Esophagus mucosa (tissue), 1 donor: Measurements from ENCODE around the gene ZNF407. TPM values are rescaled to one million over a fixed set of nuclear protein-coding genes. Genes with fewer than 3 reads are reported as not detected.
A peak's percentile ranks its signal among the peaks of the same experiment; 100 is the strongest.
"Not testable (repeated sequence)": the region's sequence is repeated elsewhere in the genome, so short reads cannot be mapped to it uniquely, and the experiment has no call there.

ENCODE experiments used
- ATAC-seq: fragments of 200-7000 bp; cut with Tn5 transposase; one replicate; pipeline ENCODE4 v1.9.1; 2020
- total RNA-seq: library from RNA; stranded (reverse); gene quantifications from one replicate; pipeline ENCODE4 v1.2.4, GENCODE V29; 2023
- donor health status: DM: yes; HTN: yes; CAD: no.

The ZNF407 gene, protein sequence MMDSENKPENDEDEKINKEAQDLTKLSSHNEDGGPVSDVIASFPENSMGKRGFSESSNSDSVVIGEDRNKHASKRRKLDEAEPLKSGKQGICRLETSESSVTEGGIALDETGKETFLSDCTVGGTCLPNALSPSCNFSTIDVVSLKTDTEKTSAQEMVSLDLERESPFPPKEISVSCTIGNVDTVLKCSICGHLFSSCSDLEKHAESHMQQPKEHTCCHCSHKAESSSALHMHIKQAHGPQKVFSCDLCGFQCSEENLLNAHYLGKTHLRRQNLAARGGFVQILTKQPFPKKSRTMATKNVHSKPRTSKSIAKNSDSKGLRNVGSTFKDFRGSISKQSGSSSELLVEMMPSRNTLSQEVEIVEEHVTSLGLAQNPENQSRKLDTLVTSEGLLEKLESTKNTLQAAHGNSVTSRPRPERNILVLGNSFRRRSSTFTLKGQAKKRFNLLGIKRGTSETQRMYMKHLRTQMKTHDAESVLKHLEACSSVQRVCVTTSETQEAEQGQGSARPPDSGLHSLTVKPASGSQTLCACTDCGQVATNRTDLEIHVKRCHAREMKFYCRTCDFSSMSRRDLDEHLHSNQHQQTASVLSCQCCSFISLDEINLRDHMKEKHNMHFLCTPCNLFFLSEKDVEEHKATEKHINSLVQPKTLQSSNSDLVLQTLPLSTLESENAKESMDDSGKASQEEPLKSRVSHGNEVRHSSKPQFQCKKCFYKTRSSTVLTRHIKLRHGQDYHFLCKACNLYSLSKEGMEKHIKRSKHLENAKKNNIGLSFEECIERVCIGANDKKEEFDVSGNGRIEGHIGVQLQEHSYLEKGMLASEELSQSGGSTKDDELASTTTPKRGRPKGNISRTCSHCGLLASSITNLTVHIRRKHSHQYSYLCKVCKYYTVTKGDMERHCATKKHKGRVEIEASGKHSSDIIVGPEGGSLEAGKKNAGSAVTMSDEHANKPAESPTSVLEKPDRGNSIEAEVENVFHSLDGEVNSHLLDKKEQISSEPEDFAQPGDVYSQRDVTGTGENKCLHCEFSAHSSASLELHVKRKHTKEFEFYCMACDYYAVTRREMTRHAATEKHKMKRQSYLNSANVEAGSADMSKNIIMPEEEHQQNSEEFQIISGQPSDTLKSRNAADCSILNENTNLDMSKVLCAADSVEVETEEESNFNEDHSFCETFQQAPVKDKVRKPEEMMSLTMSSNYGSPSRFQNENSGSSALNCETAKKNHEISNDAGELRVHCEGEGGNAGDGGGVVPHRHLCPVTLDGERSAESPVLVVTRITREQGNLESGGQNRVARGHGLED (N-terminal part only)
- 6.3 TPM for total RNA-seq

DNA sequence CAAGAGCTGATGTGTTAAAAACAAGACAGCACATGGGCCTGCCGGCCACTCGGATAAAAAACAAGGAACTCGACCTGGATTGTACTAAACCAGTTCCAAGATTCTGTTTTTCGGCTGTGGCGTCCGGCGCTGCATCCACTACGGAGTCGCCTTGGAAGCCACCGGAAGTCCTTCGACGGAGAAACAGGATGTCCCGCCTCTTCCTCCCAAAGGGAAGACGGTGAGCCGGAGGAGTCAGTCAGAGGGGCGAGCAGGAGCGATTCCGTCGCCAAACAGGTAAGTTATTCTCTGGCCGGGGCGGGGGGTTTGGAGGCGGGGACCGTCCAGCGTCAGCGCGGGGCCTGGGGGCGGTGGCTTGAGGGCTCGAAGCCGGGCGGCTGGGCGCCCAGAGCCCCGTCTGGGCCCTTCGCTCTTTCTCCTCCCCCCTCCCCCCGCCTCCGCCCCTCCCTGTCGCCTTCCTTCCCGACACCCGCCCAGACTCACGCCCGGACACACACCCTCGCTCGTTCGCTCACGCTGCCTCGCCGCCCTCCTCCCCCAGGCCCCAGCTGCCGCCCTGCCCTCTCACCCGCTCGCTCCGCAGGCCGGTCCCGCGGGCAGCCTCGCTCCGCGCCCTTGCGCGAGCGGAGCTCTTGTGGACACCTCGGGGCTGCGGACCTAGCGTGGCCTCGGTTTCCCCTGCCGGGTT, at the start of gene ZNF407:
Gene ZNF407, plus strand, starts transcription at position 209 of the 688 bp plus-strand sequence. CDS start 33,150 bp downstream, outside the sequence.
- peak; percentile 96 for ATAC-seq

DNA sequence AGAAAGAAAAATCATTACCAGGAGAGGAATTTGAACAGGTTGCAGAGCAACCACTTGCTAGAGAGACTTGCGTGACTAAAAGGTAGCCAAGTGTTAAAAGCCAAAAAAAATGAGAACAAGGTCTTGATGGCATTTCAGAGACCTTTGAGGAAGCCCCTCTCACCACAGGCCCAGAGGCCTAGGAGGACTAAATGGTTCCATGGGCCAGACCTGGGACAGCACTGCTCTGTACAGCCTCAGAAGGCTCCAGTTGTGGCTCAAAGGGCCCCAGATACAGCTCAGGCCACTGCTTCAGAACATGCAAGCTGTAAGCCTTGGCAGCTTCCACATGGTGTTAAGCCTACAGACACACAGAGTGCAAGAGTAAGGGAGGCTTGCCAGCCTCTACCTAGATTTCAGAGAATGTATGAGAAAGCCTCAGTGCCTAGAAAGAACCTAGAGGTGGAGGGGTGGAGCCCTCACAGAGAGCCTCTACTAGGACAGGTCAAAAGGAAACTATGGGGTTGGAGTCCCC, 48.0 kb upstream of the ZNF407 start:
- no peak for ATAC-seq

DNA sequence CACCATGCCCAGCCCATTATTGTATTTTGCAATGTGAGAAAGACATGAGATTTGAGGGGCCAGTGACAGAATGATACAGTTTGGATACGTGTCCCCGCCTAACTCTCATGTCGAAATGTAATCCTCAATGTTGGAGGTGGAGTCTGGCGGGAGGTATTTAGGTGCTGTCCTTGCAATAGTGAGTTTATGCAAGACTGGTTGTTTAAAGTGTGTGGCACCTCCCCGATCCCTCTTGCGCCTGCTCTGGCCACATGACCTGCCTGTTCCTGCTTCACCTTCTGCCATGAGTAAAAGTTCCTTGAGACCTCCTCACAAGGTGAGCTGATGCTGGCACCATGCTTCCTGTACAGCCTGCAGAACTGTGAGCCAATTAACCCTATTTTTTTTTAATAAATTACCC, 46.8 kb upstream of the ZNF407 start:
- ATAC-seq: no peak

DNA sequence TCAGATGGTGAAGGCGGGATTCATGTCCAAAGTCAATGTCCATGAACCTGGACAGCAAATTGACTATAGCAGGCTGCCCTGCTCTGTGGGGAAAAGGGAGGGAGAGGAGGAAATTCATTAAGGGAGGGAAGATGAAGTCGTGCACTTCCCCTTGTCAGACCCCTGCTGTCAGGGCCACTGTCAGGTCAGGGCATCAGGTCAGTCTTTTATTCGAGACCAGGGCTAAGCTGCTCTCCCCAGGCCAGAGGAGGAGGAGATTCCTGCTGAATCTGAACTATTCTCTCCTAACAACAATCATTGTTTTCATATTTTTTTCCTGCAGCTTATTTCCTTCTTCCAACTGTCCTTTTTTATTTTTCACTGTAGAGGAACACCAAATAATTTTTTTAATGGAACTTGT, 46.2 kb upstream of the ZNF407 start:
- no peak for ATAC-seq

DNA sequence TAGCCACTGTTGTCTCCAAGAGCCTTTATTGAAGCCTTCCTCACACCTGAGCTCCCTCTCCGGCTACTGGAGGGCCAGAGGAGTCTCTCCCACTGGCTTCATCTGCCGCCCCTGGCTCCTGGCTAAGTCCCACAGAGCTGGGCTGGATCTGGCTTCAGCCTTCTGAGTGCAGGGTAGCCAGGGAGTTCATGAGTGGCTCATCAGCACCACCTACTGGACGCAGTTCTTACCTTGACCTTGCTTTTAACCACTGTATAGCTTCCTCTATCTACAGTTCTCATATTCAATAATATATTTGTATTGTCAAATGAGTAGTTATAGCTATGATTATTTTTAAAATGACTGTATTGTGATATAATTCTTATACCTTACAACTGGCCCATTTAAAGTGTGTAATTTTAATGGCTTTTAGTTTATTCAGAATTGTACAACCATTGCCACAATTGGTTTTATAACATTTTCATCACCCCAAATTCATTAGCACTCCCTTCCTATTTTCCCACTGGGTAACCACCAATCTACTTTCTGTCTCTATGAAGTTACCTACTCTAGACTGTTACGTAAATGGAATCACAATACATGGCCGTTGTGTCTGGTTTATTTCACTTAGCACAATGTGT, 45.6 kb upstream of the ZNF407 start:
- ATAC-seq: peak; percentile 94

DNA sequence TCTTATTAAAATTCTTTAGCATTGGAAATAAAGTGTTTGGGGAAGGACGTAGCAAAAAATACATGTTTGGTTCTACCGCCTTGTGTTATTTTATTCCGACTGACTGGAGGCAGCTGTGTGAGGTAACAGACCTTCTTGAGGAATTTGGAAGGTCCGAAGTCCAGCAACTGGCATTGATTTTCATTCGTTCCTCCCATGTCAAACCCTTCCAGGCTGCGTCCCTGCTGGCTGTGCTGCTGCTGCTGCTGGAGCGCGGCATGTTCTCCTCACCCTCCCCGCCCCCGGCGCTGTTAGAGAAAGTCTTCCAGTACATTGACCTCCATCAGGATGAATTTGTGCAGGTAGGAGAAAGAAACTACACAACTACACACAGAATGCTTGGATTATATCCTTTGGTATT, 41.5 kb upstream of the ZNF407 start:
- no peak for ATAC-seq

DNA sequence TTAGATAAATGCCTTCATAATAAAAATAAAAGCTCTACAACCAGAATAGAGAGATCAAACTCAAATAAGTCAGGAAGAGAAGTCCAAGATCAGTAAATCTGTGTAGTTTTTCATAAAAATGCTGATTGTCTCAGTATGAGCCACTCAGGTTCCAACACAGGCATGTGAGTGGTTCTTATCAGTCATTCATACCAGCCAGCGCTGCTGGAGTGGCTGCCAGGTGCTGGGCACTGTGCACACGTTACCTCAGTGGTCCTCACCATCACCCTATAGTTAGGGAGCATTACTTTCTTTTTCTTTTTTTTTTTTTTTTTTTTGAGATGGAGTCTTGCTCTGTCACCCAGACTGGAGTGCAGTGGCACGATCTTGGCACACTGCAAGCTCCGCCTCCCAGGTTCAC, 39.6 kb upstream of the ZNF407 start:
- ATAC-seq: no peak

DNA sequence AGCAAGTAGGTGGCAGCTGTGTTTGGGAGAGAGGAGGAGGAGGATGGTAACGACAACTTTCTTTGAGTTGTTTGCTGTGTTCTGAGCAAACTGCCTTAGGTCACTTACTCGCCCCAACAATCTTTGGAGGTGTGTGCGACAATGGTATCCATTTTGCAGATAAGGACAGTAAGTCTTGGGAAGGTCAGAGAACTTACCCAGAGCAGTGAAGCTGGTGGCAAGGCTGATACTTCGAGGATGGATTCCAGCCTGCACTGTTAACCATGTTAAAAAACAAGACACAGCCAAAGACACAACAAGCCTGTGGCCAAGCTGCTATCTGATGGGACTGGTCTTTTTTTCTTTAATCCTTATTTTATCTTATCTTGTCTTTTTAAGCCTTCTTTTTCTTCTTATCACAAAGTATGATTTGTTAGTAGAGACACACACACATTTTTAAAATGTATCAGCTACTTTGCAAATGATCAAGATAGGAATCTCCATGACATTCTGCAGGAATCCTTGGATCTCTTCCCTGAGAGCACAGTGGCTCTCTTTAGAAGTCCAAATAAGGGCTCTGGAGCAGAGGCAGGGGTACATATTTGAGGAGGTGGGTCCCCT, 35.4 kb upstream of the ZNF407 start:
- no peak for ATAC-seq

DNA sequence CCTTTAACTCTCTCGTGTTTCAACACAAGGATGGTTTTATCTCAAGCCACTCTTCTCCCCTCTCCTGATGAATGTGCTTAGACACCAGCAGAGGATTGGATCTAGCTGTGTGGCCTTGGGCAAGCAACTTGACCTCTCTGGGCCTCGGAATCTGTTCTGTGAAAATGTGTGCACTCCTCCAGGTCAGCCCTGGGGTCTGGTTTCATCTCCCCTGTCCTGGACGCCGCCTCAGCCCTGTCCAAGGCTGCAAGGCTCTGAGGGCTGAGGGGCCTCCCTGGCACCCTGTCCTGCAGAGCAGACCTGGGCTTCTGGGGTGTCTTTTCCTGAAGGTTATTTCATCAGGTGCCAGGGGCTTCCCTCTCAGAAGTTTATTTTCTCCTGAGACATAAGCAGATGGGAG, 34.9 kb upstream of the ZNF407 start:
- ATAC-seq: no peak

DNA sequence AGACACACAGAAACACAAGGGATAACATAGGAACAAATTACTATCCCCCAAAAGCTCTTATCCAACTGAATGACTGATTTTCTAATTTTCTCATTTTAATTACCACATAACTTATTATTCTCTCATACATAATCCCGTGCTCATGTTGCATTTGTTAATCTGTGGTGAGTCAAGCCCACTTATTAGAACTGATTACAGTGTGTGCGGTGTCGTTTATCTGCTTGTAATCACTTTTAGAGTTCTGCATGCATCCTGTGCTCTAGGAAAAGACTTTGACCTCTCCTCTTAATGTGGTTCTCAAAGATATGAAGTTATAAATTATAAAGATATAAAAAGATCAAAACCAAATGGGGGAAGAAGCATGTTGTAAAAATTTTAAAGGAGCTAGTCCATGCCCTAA, 33.7 kb upstream of the ZNF407 start:
- no peak for ATAC-seq

DNA sequence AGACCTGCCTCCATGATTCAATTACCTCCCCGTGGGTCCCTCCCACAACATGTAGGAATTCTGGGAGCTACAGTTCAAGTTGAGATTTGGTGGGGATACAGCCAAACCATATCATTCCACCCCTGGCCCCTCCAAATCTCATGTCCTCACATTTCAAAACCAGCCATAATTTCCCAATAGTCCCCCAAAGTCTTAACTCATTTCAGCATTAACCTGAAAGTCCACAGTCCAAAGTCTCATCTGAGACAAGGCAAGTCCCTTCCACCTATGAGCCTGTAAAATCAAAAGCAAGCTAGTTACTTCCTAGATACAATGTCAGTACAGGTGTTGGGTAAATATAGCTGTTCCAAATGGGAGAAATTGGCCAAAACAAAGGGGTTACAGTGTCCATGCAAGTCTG, 32.5 kb upstream of the ZNF407 start:
- not testable (repeated sequence) for ATAC-seq

DNA sequence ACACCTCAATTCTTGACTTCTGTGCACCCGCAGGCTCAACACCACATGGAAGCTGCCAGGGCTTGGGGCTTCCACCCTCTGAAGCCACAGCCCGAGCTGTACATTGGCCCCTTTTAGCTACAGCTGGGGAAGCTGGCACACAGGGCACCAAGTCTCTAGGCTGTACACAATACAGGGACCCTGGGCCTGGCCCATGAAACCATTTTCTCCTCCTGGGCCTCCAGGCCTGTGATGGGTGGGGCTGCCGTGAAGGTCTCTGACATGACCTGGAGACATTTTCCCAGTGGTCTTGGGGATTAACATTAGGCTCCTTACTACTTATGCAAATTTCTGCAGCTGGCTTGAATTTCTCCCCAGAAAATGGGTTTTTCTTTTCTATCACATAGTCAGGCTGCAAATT, 31.7 kb upstream of the ZNF407 start:
- ATAC-seq: not testable (repeated sequence)

DNA sequence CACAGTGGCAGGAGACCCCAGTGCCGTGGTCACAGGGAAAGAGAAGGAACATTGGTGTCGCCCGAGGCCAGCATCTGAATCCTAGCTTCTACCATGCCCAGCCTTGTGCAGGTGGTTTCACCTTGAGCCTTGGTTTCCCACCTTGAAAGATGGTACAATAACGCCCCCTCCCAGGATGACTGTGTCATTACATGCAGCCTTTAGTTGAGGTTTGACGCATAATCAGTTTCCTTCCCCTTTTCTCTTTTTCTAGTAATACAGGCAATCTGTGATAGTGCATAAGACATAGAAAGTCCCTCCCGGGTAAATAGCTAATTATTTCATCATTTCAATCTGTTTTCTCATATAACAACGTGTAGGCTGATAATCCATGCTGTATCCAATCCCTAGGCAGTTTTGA, 29.8 kb upstream of the ZNF407 start:
- ATAC-seq: no peak

DNA sequence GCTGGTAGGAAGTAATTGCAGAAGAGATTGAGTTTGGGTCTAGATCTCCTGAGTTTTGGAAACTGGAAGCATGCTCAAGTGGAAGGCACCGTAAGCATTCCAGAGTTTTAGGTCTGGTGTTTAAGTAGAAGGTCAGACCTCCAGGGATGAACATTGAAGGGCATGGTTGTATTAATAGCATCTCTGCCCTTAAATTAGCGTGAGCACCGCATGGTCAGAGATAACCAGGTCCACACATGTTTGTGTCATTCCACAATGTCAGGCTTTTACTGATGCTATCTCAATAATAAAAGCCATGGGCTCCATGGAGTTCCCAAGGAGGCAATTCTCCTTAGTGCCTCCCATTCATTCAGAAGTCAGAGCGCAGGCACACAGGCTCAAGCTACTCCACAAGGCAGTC, 28.3 kb upstream of the ZNF407 start:
- ATAC-seq: no peak

DNA sequence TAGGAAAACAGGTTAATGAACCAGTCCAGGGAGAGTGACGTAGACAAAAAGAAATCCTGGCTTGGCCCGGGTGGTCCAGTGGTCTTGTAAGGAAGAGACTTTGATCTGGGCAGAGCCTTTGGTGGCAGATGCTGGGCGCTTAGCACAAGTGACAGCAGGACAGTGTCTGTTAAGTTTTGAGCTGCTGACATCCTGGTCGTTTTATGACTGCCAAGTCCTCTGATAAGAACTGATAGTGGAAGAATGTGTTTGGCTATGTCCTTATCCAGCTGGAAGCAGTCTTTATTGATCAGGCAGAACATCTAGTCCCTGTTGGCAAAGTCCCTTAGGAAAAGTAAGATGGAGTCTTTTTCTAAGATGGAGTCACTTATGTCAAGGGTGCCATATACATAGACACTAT, 27.4 kb upstream of the ZNF407 start:
- ATAC-seq: no peak

DNA sequence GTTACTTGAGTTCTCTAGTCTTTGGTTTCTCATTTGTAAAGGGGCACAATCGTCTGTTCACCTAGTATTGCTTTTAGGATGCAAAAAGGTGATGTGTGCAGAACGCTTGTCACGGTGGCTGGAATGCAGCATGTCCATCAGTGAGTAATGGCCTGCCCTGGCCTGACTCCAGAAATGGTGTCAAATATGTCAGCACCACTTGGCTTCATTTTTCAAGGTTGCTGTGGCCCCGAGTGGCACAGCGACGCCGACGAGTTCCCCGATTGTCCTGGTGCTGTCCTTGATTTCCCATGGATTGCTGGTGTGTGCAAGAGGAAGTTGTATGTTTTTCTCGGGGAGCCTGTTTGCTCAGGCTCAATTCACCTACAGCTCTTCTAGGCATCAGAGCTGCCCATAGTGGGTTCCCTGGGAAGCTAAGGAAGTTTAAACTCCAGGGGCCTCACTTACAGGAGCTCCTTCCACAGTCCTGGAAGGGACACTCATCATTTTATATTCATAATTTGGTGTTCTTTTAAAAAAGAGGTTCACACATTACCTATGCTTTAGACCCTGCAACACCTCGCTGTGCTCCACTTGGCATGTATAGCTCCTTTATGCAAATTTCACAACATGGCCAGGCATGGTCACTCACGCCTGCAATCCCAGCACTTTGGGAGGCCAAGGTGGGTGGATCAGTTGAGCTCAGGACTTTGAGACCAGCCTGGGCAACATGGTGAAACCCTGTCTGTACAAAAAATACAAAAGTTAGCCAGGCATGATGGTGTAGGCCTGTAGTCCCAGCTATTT, 25.6 kb upstream of the ZNF407 start:
- no peak for ATAC-seq

DNA sequence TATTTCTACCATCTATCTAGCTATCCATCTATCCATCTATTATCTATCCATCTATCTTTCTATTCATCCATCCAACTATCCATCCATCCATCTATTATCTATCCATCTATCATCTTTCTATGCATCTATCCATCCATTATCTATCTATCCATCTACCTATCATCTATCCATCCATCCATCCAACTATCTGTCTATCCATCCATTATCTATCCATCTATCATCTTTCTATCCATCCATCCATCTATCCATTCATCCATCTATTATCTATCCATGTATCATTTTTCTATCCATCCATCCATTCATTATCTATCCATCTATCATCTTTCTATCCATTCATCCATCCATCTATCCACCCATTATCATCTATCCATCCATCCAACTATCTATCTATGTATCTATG, 24.6 kb upstream of the ZNF407 start:
- ATAC-seq: no peak

DNA sequence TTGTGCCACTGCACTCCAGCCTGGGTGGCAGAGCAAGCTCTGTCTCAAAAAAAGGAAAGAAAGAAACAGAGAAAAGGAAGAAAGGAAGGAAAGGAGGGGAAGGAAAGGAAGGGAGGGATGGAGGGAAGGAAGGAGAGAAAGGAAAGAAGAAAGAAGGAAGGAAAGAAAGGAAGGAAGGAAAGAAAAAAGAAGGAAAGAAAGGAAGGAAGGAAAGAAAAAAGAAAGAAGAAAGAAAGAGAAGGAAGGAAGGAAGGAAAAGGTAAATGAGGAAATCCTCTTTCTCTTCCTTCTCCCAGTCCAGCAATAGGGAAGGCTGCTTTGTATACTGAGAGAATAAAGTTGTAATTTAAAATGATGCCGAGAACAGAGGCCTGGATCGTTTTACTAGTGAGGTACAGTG, 22.8 kb upstream of the ZNF407 start:
- ATAC-seq: no peak

DNA sequence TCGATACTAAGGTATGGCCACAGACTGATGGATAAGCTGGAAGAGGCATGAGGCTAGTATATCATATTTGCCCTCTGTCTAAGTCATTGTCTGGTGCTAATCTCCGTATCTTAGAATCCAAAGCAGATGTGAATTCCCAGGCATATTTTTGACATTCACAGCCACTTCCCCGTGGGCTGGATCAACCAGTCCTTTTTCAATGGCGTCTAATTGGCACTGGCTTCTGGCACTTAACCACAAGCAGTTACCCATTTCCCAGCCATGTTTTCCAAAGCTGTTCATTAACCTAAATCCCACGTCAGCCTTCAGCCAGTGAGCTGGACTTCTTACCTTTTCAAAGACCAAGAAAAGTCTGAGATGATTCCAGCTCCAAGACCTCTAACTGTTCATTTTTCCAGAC, 20.7 kb upstream of the ZNF407 start:
- ATAC-seq: no peak

DNA sequence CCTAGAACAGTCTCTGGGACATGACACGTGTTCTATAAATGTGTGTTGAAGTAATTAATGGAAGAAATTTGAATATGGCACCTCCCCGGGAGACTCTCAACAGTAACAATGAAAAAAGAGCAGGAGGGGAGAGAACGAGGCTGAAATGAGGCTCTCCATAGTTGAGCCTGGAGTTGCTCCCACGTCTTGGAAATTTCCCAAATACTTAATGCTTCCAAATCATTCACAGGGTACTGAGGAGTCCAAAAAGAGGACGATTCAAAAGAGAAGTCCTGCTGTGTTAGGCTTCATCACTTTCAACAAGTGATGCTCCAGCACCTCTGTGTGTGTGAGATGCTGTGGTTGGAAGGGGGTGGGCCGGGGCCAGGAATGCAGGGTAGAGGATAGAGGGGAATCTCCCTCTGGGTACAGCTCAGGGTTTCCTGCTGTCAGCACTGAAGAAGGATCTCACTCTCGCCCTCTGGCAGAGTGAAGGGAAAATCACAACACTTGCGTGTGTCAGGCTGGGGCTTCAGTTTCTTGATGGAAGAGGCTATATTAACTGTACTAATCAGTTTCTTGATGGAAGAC, 18.1 kb upstream of the ZNF407 start:
- no peak for ATAC-seq
